ENCODE measurements around the gene CD38. TPM values are rescaled to one million over a fixed set of nuclear protein-coding genes. Genes with fewer than 3 reads are reported as not detected.

Gene CD38
- total RNA-seq, 1 experiment from 2014 or later, result 0.07 TPM

DNA sequence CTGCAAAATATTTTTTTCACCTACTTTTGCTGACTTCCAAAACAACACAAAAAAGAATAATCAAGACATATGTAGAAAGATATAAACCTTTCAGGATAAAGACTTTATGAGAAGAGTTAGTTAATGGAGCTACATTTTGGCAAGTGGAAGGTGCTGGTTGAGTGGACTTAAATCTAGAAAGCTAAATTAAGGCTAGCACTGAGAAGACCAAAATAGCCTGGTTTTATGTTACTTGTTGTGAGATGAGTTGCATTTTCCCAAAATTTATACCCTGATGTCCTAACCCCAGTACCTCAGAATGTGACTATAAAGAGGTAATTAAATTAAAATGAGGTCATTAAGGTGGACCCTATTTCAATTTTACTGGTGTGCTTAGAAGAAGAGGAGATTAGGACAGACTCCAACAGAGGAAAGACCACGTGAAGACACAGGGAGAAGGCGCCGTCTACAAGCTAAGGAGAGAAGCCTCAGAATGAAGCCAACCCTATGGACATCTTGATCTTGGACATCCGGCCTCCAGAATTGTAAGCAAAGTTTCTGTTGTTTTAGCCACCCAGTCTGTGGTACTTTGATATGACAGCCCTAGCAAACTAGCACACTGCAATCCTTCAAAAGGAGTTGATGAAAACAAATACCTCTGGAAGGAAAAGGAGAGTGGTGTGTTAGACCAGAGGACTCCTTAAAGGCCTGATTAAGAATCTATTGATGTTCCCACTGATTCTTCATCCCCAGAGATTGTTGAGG lies 93.0 kb downstream of the CD38 start:
- no peak overlapping the region for H4K5ac ChIP-seq (ENCODE audit: insufficient read length, low read depth, low read length)
- H2BK20ac ChIP-seq (ENCODE audit: low read depth, low read length, poor library complexity, severe bottlenecking), result no peak overlapping the region
- no peak overlapping the region for H2BK5ac ChIP-seq (ENCODE audit: insufficient read length, low read length)
- no peak for DNase-seq
- H3K4me2 ChIP-seq (ENCODE audit: insufficient read depth, insufficient read length, low read length), result no peak overlapping the region
- peaks cover 0 to 2% (median 0%) of the 10 kb centered on the region in 3 experiments; a peak in 4 of 7 replicates for H3K36me3 Mint-ChIP-seq (ENCODE audit: insufficient read depth in 1 of 3, low read depth in 3 of 3)
- H4K20me1 ChIP-seq (ENCODE audit: control insufficient read depth, insufficient read depth, insufficient read length), result no peaks in the 10 kb centered on the region
- no peak overlapping the region for H2BK15ac ChIP-seq (ENCODE audit: low read depth, low read length)
- H4K91ac ChIP-seq (ENCODE audit: insufficient read length, low read depth, low read length), result no peak overlapping the region
- no peak overlapping the region for H3K9ac ChIP-seq (ENCODE audit: extremely low read depth, insufficient read length, low read length)
- H3K79me2 ChIP-seq (ENCODE audit: insufficient read depth, low read length), result no peaks in the 10 kb centered on the region
- H3K9me3 Mint-ChIP-seq, result peaks cover 0 to 5% of the 10 kb centered on the region in 2 experiments; a peak in 2 of 5 replicates
- no peaks in the 10 kb centered on the region for H3K4me1 Mint-ChIP-seq
- no peak overlapping the region for H3K4me3 Mint-ChIP-seq
- no peaks in the 10 kb centered on the region for H3K9me3 ChIP-seq (ENCODE audit: control insufficient read depth, low read depth, low read length)
- peaks cover 1% of the 10 kb centered on the region; the same call in 1 of the 2 replicates for H3K27me3 Mint-ChIP-seq (ENCODE audit: low read depth)
- H2BK120ac ChIP-seq (ENCODE audit: low read depth, low read length, poor library complexity, severe bottlenecking), result no peak overlapping the region
- H2AK5ac ChIP-seq (ENCODE audit: insufficient read length, low read length), result no peak overlapping the region
- H3K27ac Mint-ChIP-seq, result no peak overlapping the region
- no peak overlapping the region for H3K27ac ChIP-seq (ENCODE audit: insufficient read length, low read depth, low read length)
- no peak overlapping the region for H2AFZ ChIP-seq (ENCODE audit: low read length)
- no peaks in the 10 kb centered on the region for H3K4me1 ChIP-seq (ENCODE audit: insufficient read depth, low read length)
- H2BK12ac ChIP-seq (ENCODE audit: insufficient read length, low read depth, low read length), result no peak overlapping the region
- no peaks in the 10 kb centered on the region for H3K23me2 ChIP-seq (ENCODE audit: insufficient read length, low read depth, low read length, poor library complexity, severe bottlenecking)
- no peak overlapping the region for H3K23ac ChIP-seq (ENCODE audit: insufficient read length, low read depth, low read length)
- H3K79me1 ChIP-seq (ENCODE audit: insufficient read depth, low read depth, low read length, poor library complexity, severe bottlenecking), result no peaks in the 10 kb centered on the region
- no peak for TF ChIP-seq CTCF (conservative IDR thresholded peaks at IDR 0.05)
- H3K4ac ChIP-seq (ENCODE audit: low read depth, low read length), result no peak overlapping the region
- WGBS (ENCODE audit: extremely low coverage, insufficient read length, low lambda C conversion rate), result no CpG with 5 or more reads among the region's 4 CpGs
- no peak overlapping the region for H3T11ph ChIP-seq (ENCODE audit: low read length)
- no peak overlapping the region for H3K18ac ChIP-seq (ENCODE audit: insufficient read length, low read depth, low read length)
- no peak overlapping the region for H4K8ac ChIP-seq (replicated peaks; ENCODE audit: insufficient read length, low read depth, low read length)
- no peaks in the 10 kb centered on the region for H3K27me3 ChIP-seq (ENCODE audit: insufficient read depth, low read length)
- H3K14ac ChIP-seq (ENCODE audit: insufficient read depth, low read length), result no peak overlapping the region
- H3K56ac ChIP-seq (ENCODE audit: insufficient read length, low read depth, low read length), result no peak overlapping the region

All from H9 (cell line).